H1 (cell line): ENCODE measurements around the gene UBALD1. TPM values are rescaled to one million over a fixed set of nuclear protein-coding genes. Genes with fewer than 3 reads are reported as not detected.

Experiments used
- BACH1 ChIP-seq: IDR thresholded peaks from 2 replicates; pipeline ENCODE4 v1.6.1; 2012; ENCODE audit warnings: low read length, improper control_type of control experiment
- HDAC6 ChIP-seq: IDR thresholded peaks from one replicate; pipeline ENCODE4 v1.7.1; 2012; ENCODE audit warnings: low read depth, mild to moderate bottlenecking, inconsistent platforms, low read length, moderate library complexity
- PHF8 ChIP-seq: fragments of 200-600 bp; sonication (generic); conservative IDR thresholded peaks from 2 replicates; pipeline ENCODE4 v1.7.1; 2012; ENCODE audit warnings: low read depth, mild to moderate bottlenecking, inconsistent platforms, low read length, moderate library complexity
- SIN3A ChIP-seq, 2 experiments: IDR thresholded peaks in 1 of 2; conservative IDR thresholded peaks in 1 of 2; 2 replicates each; pipeline ENCODE4 v1.6.1; 2011 to 2012; ENCODE audit warnings: low read length in 2 of 2, improper control_type of control experiment in 1 of 2, low read depth in 1 of 2, mild to moderate bottlenecking in 1 of 2
- SP2 ChIP-seq: IDR thresholded peaks from 2 replicates; pipeline ENCODE4 v1.6.1; 2012; ENCODE audit warnings: mild to moderate bottlenecking, low read length, inconsistent platforms
- polyA plus RNA-seq, 7 experiments: library from polyadenylated mRNA; depleted of rRNA in 3 of 7; stranded (reverse) in 5 of 7; unstranded in 2 of 7; fragments of >200 nt in 5 of 7; fragments of 200-250 nt in 2 of 7; gene quantifications; 1 replicate in 5 of 7; 2 replicates in 1 of 7; 4 replicates in 1 of 7; pipeline versions ENCODE4 v1.2.1 to v1.2.3, GENCODE V29; 2011 to 2013; ENCODE audit warnings: missing spikeins in 2 of 7, mixed read lengths in 2 of 7
- total RNA-seq: library from RNA; stranded (reverse); fragmentation: NEBNext Ultra II Directional; extraction: Animal tissue kit (Norgen Biotek cat#: 25700); gene quantifications from 2 replicates; pipeline ENCODE4 v1.2.1, GENCODE V29; 2021
- TF ChIP-seq, protein P1 (sequence below): fragments of 300-600 bp; sonication (generic); IDR thresholded peaks from 2 replicates; pipeline ENCODE4 v1.7.1; 2012; ENCODE audit warnings: low read length, moderate library complexity, mild to moderate bottlenecking, inconsistent platforms; ENCODE audit not compliant: insufficient replicate concordance

Gene UBALD1
- total and polyA plus RNA-seq, 2 of the 8 experiments (the other 6 are each of a cell fraction or from before 2014, with no cell fraction given) = 28.6 to 62.0 TPM

DNA sequence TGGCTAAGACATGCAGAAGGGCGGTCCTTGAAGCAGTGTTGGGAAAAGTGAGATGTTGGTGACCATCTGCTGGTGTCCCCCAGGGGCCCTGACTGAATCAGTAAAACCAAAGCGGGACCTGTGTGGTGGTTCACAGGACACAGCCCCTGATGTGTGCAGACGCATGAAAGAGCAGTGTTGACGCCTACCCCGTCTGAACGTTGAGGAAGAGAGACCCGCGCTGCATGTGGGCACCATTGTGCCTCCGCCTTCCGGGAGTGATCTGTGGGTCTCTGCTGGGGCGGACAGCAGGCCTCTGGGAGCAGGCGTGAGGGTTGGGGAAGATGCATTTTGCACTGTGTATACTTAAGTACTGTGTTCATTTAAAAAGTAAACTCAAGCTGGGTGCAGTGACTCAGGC lies 41.5 kb upstream of the UBALD1 start (continued):
- TF ChIP-seq, protein P1, sequence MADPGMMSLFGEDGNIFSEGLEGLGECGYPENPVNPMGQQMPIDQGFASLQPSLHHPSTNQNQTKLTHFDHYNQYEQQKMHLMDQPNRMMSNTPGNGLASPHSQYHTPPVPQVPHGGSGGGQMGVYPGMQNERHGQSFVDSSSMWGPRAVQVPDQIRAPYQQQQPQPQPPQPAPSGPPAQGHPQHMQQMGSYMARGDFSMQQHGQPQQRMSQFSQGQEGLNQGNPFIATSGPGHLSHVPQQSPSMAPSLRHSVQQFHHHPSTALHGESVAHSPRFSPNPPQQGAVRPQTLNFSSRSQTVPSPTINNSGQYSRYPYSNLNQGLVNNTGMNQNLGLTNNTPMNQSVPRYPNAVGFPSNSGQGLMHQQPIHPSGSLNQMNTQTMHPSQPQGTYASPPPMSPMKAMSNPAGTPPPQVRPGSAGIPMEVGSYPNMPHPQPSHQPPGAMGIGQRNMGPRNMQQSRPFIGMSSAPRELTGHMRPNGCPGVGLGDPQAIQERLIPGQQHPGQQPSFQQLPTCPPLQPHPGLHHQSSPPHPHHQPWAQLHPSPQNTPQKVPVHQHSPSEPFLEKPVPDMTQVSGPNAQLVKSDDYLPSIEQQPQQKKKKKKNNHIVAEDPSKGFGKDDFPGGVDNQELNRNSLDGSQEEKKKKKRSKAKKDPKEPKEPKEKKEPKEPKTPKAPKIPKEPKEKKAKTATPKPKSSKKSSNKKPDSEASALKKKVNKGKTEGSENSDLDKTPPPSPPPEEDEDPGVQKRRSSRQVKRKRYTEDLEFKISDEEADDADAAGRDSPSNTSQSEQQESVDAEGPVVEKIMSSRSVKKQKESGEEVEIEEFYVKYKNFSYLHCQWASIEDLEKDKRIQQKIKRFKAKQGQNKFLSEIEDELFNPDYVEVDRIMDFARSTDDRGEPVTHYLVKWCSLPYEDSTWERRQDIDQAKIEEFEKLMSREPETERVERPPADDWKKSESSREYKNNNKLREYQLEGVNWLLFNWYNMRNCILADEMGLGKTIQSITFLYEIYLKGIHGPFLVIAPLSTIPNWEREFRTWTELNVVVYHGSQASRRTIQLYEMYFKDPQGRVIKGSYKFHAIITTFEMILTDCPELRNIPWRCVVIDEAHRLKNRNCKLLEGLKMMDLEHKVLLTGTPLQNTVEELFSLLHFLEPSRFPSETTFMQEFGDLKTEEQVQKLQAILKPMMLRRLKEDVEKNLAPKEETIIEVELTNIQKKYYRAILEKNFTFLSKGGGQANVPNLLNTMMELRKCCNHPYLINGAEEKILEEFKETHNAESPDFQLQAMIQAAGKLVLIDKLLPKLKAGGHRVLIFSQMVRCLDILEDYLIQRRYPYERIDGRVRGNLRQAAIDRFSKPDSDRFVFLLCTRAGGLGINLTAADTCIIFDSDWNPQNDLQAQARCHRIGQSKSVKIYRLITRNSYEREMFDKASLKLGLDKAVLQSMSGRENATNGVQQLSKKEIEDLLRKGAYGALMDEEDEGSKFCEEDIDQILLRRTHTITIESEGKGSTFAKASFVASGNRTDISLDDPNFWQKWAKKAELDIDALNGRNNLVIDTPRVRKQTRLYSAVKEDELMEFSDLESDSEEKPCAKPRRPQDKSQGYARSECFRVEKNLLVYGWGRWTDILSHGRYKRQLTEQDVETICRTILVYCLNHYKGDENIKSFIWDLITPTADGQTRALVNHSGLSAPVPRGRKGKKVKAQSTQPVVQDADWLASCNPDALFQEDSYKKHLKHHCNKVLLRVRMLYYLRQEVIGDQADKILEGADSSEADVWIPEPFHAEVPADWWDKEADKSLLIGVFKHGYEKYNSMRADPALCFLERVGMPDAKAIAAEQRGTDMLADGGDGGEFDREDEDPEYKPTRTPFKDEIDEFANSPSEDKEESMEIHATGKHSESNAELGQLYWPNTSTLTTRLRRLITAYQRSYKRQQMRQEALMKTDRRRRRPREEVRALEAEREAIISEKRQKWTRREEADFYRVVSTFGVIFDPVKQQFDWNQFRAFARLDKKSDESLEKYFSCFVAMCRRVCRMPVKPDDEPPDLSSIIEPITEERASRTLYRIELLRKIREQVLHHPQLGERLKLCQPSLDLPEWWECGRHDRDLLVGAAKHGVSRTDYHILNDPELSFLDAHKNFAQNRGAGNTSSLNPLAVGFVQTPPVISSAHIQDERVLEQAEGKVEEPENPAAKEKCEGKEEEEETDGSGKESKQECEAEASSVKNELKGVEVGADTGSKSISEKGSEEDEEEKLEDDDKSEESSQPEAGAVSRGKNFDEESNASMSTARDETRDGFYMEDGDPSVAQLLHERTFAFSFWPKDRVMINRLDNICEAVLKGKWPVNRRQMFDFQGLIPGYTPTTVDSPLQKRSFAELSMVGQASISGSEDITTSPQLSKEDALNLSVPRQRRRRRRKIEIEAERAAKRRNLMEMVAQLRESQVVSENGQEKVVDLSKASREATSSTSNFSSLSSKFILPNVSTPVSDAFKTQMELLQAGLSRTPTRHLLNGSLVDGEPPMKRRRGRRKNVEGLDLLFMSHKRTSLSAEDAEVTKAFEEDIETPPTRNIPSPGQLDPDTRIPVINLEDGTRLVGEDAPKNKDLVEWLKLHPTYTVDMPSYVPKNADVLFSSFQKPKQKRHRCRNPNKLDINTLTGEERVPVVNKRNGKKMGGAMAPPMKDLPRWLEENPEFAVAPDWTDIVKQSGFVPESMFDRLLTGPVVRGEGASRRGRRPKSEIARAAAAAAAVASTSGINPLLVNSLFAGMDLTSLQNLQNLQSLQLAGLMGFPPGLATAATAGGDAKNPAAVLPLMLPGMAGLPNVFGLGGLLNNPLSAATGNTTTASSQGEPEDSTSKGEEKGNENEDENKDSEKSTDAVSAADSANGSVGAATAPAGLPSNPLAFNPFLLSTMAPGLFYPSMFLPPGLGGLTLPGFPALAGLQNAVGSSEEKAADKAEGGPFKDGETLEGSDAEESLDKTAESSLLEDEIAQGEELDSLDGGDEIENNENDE = no peak
- TF ChIP-seq PHF8 = no peak
- no peak for TF ChIP-seq SP2
- no peak for TF ChIP-seq BACH1
- no peak for TF ChIP-seq HDAC6
- no peak for TF ChIP-seq SIN3A (conservative IDR thresholded peaks at IDR 0.05 in 1 of 2, IDR thresholded peaks at IDR 0.05 in 1 of 2; ENCODE audit: low read depth in 1 of 2, low read length in 2 of 2)
